Measurements from ENCODE around the gene PDE9A.

PDE9A gene

GRCh38 chr21:42672699-42673458 is 19.5 kb downstream of the PDE9A start:
- DNase-seq (ENCODE audit: low spot score), result no peak

GRCh38 chr21:42673633-42674328 is 20.4 kb downstream of the PDE9A start:
- DNase-seq (ENCODE audit: low spot score), result no peak

GRCh38 chr21:42674351-42674940 is 21.0 kb downstream of the PDE9A start:
- no peak for DNase-seq (ENCODE audit: low spot score)

- no peak for DNase-seq (ENCODE audit: low spot score)
These were observed 22.0 kb downstream of the PDE9A start for GRCh38 chr21:42675403-42675802.

- no peak for DNase-seq (ENCODE audit: low spot score)
These were observed 23.4 kb downstream of the PDE9A start for GRCh38 chr21:42676808-42677207.

GRCh38 chr21:42677339-42678321 is 24.2 kb downstream of the PDE9A start:
- DNase-seq (ENCODE audit: low spot score), result peak; percentile 55

- DNase-seq (ENCODE audit: low spot score), result no peak
These were observed 25.3 kb downstream of the PDE9A start for GRCh38 chr21:42678618-42679295.

GRCh38 chr21:42679319-42680057 is 26.1 kb downstream of the PDE9A start:
- no peak for DNase-seq (ENCODE audit: low spot score)

- DNase-seq (ENCODE audit: low spot score), result no peak
These were observed 26.6 kb downstream of the PDE9A start for GRCh38 chr21:42680058-42680330.

GRCh38 chr21:42680429-42680828 is 27.0 kb downstream of the PDE9A start:
- DNase-seq (ENCODE audit: low spot score), result no peak

- DNase-seq (ENCODE audit: low spot score), result no peak
These were observed 28.1 kb downstream of the PDE9A start for GRCh38 chr21:42681296-42682206.

GRCh38 chr21:42682661-42683210 is 29.3 kb downstream of the PDE9A start:
- DNase-seq (ENCODE audit: low spot score), result no peak

GRCh38 chr21:42683371-42684108 is 30.1 kb downstream of the PDE9A start:
- no peak for DNase-seq (ENCODE audit: low spot score)

- peak; percentile 36 for DNase-seq (ENCODE audit: low spot score)
These were observed 30.9 kb downstream of the PDE9A start for GRCh38 chr21:42684109-42684916.

GRCh38 chr21:42685036-42685435 is 31.6 kb downstream of the PDE9A start:
- DNase-seq (ENCODE audit: low spot score), result no peak

- no peak for DNase-seq (ENCODE audit: low spot score)
These were observed 32.6 kb downstream of the PDE9A start for GRCh38 chr21:42685954-42686500.

GRCh38 chr21:42687796-42688195 is 34.4 kb downstream of the PDE9A start:
- no peak for DNase-seq (ENCODE audit: low spot score)
